Vagina (tissue), 2 donors: Measurements from ENCODE around the gene ADAMTS6.
"Not testable (repeated sequence)": the region's sequence is repeated elsewhere in the genome, so short reads cannot be mapped to it uniquely, and the experiment has no call there.

Experiments used
- POLR2A ChIP-seq, 2 donors: fragments of 450-650 bp; IDR thresholded peaks; one replicate each; pipeline ENCODE4 v1.6.1; 2017; ENCODE audit warnings: antibody characterized with exemption in 2 of 2, mild to moderate bottlenecking in 2 of 2, moderate library complexity in 2 of 2
- POLR2AphosphoS5 ChIP-seq, 2 donors: sonication (generic); formaldehyde crosslinking; IDR thresholded peaks; one replicate each; pipeline ENCODE4 v1.9.0; 2017; ENCODE audit warnings: antibody characterized with exemption in 2 of 2, mild to moderate bottlenecking in 2 of 2, low read depth in 1 of 2; ENCODE audit not compliant: insufficient read depth in 1 of 2
- TF ChIP-seq, protein P1 (sequence below), 3 experiments: fragments of 450-650 bp in 2 of 3; fragments of 200-600 bp in 1 of 3; sonication (generic) in 1 of 3; IDR thresholded peaks; one replicate each; pipeline ENCODE4 v1.5.1; 2017 to 2019; ENCODE audit warnings: antibody characterized with exemption in 3 of 3, mild to moderate bottlenecking in 2 of 3, moderate library complexity in 2 of 3

DNA sequence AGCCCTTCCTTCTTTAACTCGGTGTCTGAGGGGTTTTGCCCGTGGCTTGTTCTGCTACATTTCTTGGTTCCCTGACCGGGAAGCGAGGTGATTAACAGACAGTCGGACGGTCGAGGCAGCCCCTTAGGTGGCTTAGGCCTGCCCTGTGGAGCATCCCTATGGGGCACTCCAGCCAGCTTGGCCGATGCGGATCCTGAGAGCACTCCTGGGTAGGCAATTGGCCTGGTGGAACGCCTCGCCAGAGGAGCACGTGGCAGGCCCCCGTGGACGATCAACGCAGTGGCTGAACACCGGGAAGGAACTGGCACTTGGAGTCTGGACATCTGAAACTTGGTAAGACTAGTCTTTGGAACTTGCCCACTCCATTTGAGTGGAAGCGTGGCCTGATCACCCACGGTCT lies 307.5 kb downstream of the ADAMTS6 start:
- TF ChIP-seq POLR2AphosphoS5 (IDR thresholded peaks at IDR 0.05; ENCODE audit: insufficient read depth in 1 of 2, low read depth in 1 of 2); POLR2A (IDR thresholded peaks at IDR 0.05): not testable (repeated sequence)
- TF ChIP-seq, protein P1, sequence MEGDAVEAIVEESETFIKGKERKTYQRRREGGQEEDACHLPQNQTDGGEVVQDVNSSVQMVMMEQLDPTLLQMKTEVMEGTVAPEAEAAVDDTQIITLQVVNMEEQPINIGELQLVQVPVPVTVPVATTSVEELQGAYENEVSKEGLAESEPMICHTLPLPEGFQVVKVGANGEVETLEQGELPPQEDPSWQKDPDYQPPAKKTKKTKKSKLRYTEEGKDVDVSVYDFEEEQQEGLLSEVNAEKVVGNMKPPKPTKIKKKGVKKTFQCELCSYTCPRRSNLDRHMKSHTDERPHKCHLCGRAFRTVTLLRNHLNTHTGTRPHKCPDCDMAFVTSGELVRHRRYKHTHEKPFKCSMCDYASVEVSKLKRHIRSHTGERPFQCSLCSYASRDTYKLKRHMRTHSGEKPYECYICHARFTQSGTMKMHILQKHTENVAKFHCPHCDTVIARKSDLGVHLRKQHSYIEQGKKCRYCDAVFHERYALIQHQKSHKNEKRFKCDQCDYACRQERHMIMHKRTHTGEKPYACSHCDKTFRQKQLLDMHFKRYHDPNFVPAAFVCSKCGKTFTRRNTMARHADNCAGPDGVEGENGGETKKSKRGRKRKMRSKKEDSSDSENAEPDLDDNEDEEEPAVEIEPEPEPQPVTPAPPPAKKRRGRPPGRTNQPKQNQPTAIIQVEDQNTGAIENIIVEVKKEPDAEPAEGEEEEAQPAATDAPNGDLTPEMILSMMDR (IDR thresholded peaks at IDR 0.05), result not testable (repeated sequence)
